CD8-positive, alpha-beta memory T cell (primary cell): ENCODE data around the gene DIMT1. TPM values are rescaled to one million over a fixed set of nuclear protein-coding genes. Genes with fewer than 3 reads are reported as not detected.

ENCODE experiments used
- CTCF ChIA-PET: fragments of 350-600 bp; sonication (Branson Sonifier 250); formaldehyde crosslinking; loops from one replicate; lab custom pipeline; 2021; ENCODE audit warnings: antibody characterized with exemption; lab: Charles Lee
- POLR2A ChIA-PET: fragments of 350-600 bp; sonication (Branson Sonifier 250); formaldehyde crosslinking; loops from one replicate; lab custom pipeline; 2021; ENCODE audit warnings: antibody characterized with exemption; lab: Charles Lee
- DNase-seq, 5 donors: peaks; one replicate each; pipeline versions ENCODE4 v3.0.0 to v3.0.0-alpha.2; 2020 to 2022; ENCODE audit warnings: mixed read lengths in 1 of 5
- H3K27ac ChIP-seq: one replicate; pipeline ENCODE4 v1.7.0; 2013; ENCODE audit warnings: low read depth, mild to moderate bottlenecking, low read length, moderate library complexity
- H3K27me3 ChIP-seq: 2 replicates; pipeline ENCODE4 v1.7.0; 2013; ENCODE audit warnings: low read length, mild to moderate bottlenecking; ENCODE audit not compliant: insufficient read depth, poor library complexity, severe bottlenecking
- H3K36me3 ChIP-seq: 2 replicates; pipeline ENCODE4 v1.7.0; 2013; ENCODE audit warnings: mild to moderate bottlenecking, low read length, moderate library complexity; ENCODE audit not compliant: insufficient read depth
- H3K4me1 ChIP-seq: 2 replicates; pipeline ENCODE4 v1.7.0; 2013; ENCODE audit warnings: mild to moderate bottlenecking, low read length, moderate library complexity; ENCODE audit not compliant: insufficient read depth
- H3K4me3 ChIP-seq: 2 replicates; pipeline ENCODE4 v1.7.0; 2013; ENCODE audit warnings: mild to moderate bottlenecking, low read length
- H3K9me3 ChIP-seq: 2 replicates; pipeline ENCODE4 v1.7.0; 2013; ENCODE audit warnings: mild to moderate bottlenecking, low read length
- H3K27ac Mint-ChIP-seq, 8 donors: one replicate each; pipeline ENCODE4 v1.8.0; 2020 to 2021; ENCODE audit warnings: mixed read lengths in 8 of 8, mild to moderate bottlenecking in 6 of 8, inconsistent platforms in 3 of 8, moderate library complexity in 3 of 8
- H3K27me3 Mint-ChIP-seq, 2 donors: one replicate each; pipeline ENCODE4 v1.8.0; 2020 to 2021; ENCODE audit warnings: mixed read lengths in 2 of 2, mild to moderate bottlenecking in 1 of 2, moderate library complexity in 1 of 2
- H3K36me3 Mint-ChIP-seq, 3 donors: one replicate each; pipeline ENCODE4 v1.8.0; 2020 to 2021; ENCODE audit warnings: mixed read lengths in 3 of 3, inconsistent platforms in 1 of 3, mild to moderate bottlenecking in 1 of 3
- H3K4me1 Mint-ChIP-seq, 3 donors: one replicate each; pipeline ENCODE4 v1.8.0; 2020 to 2021; ENCODE audit warnings: mixed read lengths in 3 of 3, inconsistent platforms in 1 of 3, mild to moderate bottlenecking in 1 of 3
- H3K4me3 Mint-ChIP-seq, 7 donors: one replicate each; pipeline ENCODE4 v1.8.0; 2020 to 2021; ENCODE audit warnings: mixed read lengths in 7 of 7, mild to moderate bottlenecking in 6 of 7, moderate library complexity in 4 of 7, inconsistent platforms in 2 of 7
- H3K9me3 Mint-ChIP-seq, 5 donors: one replicate each; pipeline ENCODE4 v1.8.0; 2020 to 2022; ENCODE audit warnings: mixed read lengths in 5 of 5, mild to moderate bottlenecking in 3 of 5, moderate library complexity in 2 of 5, inconsistent platforms in 1 of 5
- polyA plus RNA-seq: library from polyadenylated mRNA; unstranded; fragments of 300-500 nt; fragmentation: Illumina TruSeq; gene quantifications from one replicate; pipeline ENCODE4 v1.2.3, GENCODE V29; 2021
- total RNA-seq, 2 experiments: library from RNA; stranded (reverse); gene quantifications; one replicate each; pipeline ENCODE4 v1.2.3, GENCODE V29; 2021

The DIMT1 gene
- total and polyA plus RNA-seq, 3 experiments from 2014 or later: 38.4 to 58.9 (median 54.4) TPM

DNA sequence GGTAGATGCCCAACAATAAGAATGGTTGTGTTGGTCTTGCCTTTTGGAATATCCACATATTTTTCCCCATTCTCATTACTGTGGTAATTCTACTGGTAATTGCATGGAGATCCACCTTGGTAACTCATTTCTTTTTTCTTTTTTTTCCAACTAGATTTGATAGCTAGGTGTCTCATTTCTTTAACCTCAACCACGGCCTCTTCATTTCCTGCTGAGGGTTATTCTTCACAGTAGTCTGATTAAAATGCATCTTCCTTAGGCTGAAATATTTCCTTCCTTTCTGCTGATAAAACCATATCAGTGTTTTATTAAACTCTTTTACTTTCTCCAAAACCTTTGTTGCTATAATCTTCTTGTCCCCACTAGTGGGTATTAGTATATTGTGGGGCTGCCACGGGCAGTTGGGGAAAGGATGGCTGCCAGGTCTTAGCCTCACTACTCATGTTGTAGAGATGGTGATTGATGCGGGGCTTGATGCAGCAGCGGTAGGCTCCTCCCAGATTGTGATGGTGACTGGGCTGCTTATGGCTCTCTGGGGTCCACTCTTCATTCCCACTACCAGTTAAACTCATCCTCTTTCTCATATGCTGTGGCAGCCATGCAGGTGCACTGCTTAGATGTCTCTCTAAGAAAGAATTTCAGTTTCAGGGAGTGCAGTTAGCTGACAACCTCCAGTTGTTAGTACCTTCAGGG is 61.8 kb downstream of the DIMT1 start:
- H3K9me3 ChIP-seq: no peaks in the 10 kb centered on the region
- peaks cover 33% of the 10 kb centered on the region for H3K4me1 ChIP-seq
- Mint-ChIP-seq H3K4me3 (peak overlapping the region; percentile 3 to 78 (median 71)), H3K27me3 (no peaks in the 10 kb centered on the region), H3K27ac (peak overlapping the region; percentile 76 to 97 (median 84)), H3K36me3 (peaks cover 0 to 13% (median 2%) of the 10 kb centered on the region in 3 donors), H3K4me1 (peaks cover 56 to 80% (median 76%) of the 10 kb centered on the region in 3 donors), H3K9me3 (no peaks in the 10 kb centered on the region)
- peaks cover 4% of the 10 kb centered on the region for H3K36me3 ChIP-seq
- H3K4me3 ChIP-seq: no peak overlapping the region
- ChIA-PET POLR2A (interaction anchor here (0.6 kb wide), 1 partner anchor 10 kb away, joined by 5 read pairs; no protein-coding TSS in a partner anchor), CTCF (interaction anchor here (0.9 to 2.0 kb wide), 6 partner anchors 9 to 62 kb away, joined by 3 to 9 read pairs (median 4); partner anchors contain the start of genes DIMT1 and KIF2A)
- peak in 2 of 5 donors; percentile 19 to 42 for DNase-seq
- H3K27ac ChIP-seq: no peak overlapping the region
- no peaks in the 10 kb centered on the region for H3K27me3 ChIP-seq

DNA sequence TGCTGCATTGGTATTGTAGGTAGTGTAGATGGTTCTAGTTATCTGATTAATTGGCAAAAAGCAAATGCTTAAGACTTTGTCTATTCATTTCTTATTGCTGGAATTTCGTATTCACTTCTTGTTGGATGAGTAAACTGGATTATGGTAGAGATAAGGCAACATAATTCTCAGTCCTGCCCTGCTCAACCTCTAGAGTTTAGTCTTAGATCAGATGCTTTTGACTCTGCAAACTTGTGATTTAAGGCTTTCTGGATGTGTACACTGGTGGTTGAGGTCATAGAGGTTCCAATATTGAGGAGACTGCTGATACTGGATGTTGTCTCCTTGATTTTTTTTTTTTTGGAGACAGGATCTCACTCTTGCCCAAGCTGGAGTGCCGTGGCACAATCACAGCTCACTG is 62.7 kb downstream of the DIMT1 start:
- Histone ChIP-seq H3K4me1 (peaks cover 28% of the 10 kb centered on the region), H3K9me3 (no peaks in the 10 kb centered on the region), H3K27ac (no peak overlapping the region), H3K36me3 (peaks cover 9% of the 10 kb centered on the region), H3K4me3 (no peak overlapping the region), H3K27me3 (no peaks in the 10 kb centered on the region)
- H3K27ac Mint-ChIP-seq: peak overlapping the region in 7 of 8 donors; percentile 29 to 97 (median 81)
- peaks cover 56 to 79% (median 72%) of the 10 kb centered on the region in 3 donors for H3K4me1 Mint-ChIP-seq
- CTCF ChIA-PET: interaction anchor here (1.2 to 2.0 kb wide), 4 partner anchors 10 to 53 kb away, joined by 4 to 9 read pairs (median 6); no protein-coding TSS in a partner anchor
- no peak for DNase-seq
- H3K4me3 Mint-ChIP-seq: peak overlapping the region in 4 of 7 donors; percentile 56 to 76 (median 68)
- no peaks in the 10 kb centered on the region for H3K27me3 Mint-ChIP-seq
- no peaks in the 10 kb centered on the region for H3K9me3 Mint-ChIP-seq
- H3K36me3 Mint-ChIP-seq: peaks cover 0 to 11% (median 2%) of the 10 kb centered on the region in 3 donors
- POLR2A ChIA-PET: interaction anchor here (1.0 to 1.1 kb wide), 2 partner anchors 34 to 35 kb away, joined by 3 to 4 read pairs; partner anchors contain the start of gene KIF2A

DNA sequence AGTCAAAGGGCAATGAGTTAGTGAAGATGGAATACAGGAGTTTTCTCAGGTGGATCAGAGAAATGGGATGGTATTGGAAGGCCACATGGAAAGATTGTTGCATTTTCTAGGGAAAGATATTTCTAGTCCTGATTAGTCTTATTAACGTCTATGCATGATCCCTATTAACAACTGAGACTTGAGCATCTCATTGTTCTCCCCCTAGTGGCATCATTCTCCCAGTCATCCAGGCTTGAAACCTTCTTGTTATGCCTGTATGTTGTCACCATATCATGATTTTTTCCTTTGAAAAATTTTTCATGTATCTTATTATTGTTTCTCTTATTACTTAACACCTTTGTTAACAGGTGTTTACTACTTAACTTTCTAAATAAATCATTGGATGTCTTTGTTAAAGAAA is 63.3 kb downstream of the DIMT1 start:
- Histone ChIP-seq H3K27ac (no peak overlapping the region), H3K27me3 (no peaks in the 10 kb centered on the region), H3K36me3 (peaks cover 9% of the 10 kb centered on the region), H3K9me3 (no peaks in the 10 kb centered on the region), H3K4me3 (no peak overlapping the region), H3K4me1 (peaks cover 28% of the 10 kb centered on the region)
- no peaks in the 10 kb centered on the region for H3K9me3 Mint-ChIP-seq
- H3K4me1 Mint-ChIP-seq: peaks cover 58 to 82% (median 76%) of the 10 kb centered on the region in 3 donors
- DNase-seq: peak in 1 of 5 donors; percentile 16
- ChIA-PET CTCF (interaction anchor here (0.7 to 0.9 kb wide), 2 partner anchors 21 to 47 kb away, joined by 3 read pairs; no protein-coding TSS in a partner anchor), POLR2A (interaction anchor here (0.6 to 1.1 kb wide), 3 partner anchors 33 to 63 kb away, joined by 3 to 4 read pairs (median 3); partner anchors contain the start of gene KIF2A)
- no peak overlapping the region for H3K4me3 Mint-ChIP-seq
- H3K27ac Mint-ChIP-seq: peak overlapping the region in 6 of 8 donors; percentile 0 to 29 (median 22)
- H3K27me3 Mint-ChIP-seq: no peaks in the 10 kb centered on the region
- peaks cover 0 to 13% (median 2%) of the 10 kb centered on the region in 3 donors for H3K36me3 Mint-ChIP-seq

Other genes starting within 250 kb of the DIMT1 start
- gene KIF2A, start 97.7 kb downstream of the DIMT1 start, total RNA-seq: 100 to 1,000 TPM; 252 to 253 TPM
- gene KIF2A, start 97.7 kb downstream of the DIMT1 start, polyA plus RNA-seq: 185 TPM
- gene IPO11, start 8.9 kb upstream of the DIMT1 start, total RNA-seq: 10 to 100 TPM; 70.0 to 74.7 TPM
- gene IPO11, start 8.9 kb upstream of the DIMT1 start, polyA plus RNA-seq: 9.9 TPM
- gene LRRC70, start 174.9 kb upstream of the DIMT1 start, total RNA-seq: under 1 TPM; 0.13 to 0.60 TPM
- 1.1 TPM for gene LRRC70, start 174.9 kb upstream of the DIMT1 start, polyA plus RNA-seq